Activated naive CD4-positive, alpha-beta T cell treated with anti-CD3 and anti-CD28 coated beads, Interleukin-2, amount 50 U/mL, for 24 hours (primary cell): ENCODE results near the gene CLTB.
A peak's percentile ranks its signal among the peaks of the same experiment; 100 is the strongest.

Source experiments
- H3K27ac Mint-ChIP-seq: one replicate; pipeline ENCODE4 v1.8.0; 2021; ENCODE audit warnings: mild to moderate bottlenecking, mixed read lengths
- H3K27me3 Mint-ChIP-seq: one replicate; pipeline ENCODE4 v1.8.0; 2021; ENCODE audit warnings: mixed read lengths
- H3K36me3 Mint-ChIP-seq: one replicate; pipeline ENCODE4 v1.8.0; 2021; ENCODE audit warnings: mixed read lengths
- H3K4me1 Mint-ChIP-seq: one replicate; pipeline ENCODE4 v1.8.0; 2021; ENCODE audit warnings: mixed read lengths
- H3K4me3 Mint-ChIP-seq: one replicate; pipeline ENCODE4 v1.8.0; 2021; ENCODE audit warnings: mild to moderate bottlenecking, mixed read lengths
- H3K9me3 Mint-ChIP-seq: one replicate; pipeline ENCODE4 v1.8.0; 2021; ENCODE audit warnings: mixed read lengths

Gene CLTB

GRCh38 chr5:176397736-176398420, 18.5 kb downstream of the CLTB start:
- Mint-ChIP-seq H3K27ac (peak overlapping the region; percentile 23), H3K4me3 (no peak overlapping the region), H3K9me3 (no peaks in the 10 kb centered on the region), H3K4me1 (no peaks in the 10 kb centered on the region), H3K36me3 (peaks cover 3% of the 10 kb centered on the region), H3K27me3 (no peaks in the 10 kb centered on the region)

- H3K4me1 Mint-ChIP-seq: no peaks in the 10 kb centered on the region
- H3K36me3 Mint-ChIP-seq: peaks cover 3% of the 10 kb centered on the region
- H3K27me3 Mint-ChIP-seq: no peaks in the 10 kb centered on the region
- no peaks in the 10 kb centered on the region for H3K9me3 Mint-ChIP-seq
- no peak overlapping the region for H3K4me3 Mint-ChIP-seq
- H3K27ac Mint-ChIP-seq: no peak overlapping the region
These were observed 20.0 kb downstream of the CLTB start for GRCh38 chr5:176396330-176396729.

GRCh38 chr5:176394881-176395675, 21.3 kb downstream of the CLTB start:
- H3K4me3 Mint-ChIP-seq: no peak overlapping the region
- no peaks in the 10 kb centered on the region for H3K4me1 Mint-ChIP-seq
- peaks cover 1% of the 10 kb centered on the region for H3K36me3 Mint-ChIP-seq
- no peaks in the 10 kb centered on the region for H3K27me3 Mint-ChIP-seq
- H3K9me3 Mint-ChIP-seq: no peaks in the 10 kb centered on the region
- no peak overlapping the region for H3K27ac Mint-ChIP-seq

- Mint-ChIP-seq H3K4me3 (no peak overlapping the region), H3K9me3 (no peaks in the 10 kb centered on the region), H3K27me3 (no peaks in the 10 kb centered on the region), H3K36me3 (peaks cover 1% of the 10 kb centered on the region), H3K27ac (no peak overlapping the region), H3K4me1 (peaks cover 4% of the 10 kb centered on the region)
These were observed 22.2 kb downstream of the CLTB start for GRCh38 chr5:176394096-176394495.

GRCh38 chr5:176392526-176392925, 23.8 kb downstream of the CLTB start:
- Mint-ChIP-seq H3K9me3 (no peaks in the 10 kb centered on the region), H3K27ac (no peak overlapping the region), H3K4me1 (peaks cover 4% of the 10 kb centered on the region), H3K27me3 (no peaks in the 10 kb centered on the region), H3K36me3 (peaks cover 8% of the 10 kb centered on the region), H3K4me3 (no peak overlapping the region)

GRCh38 chr5:176391999-176392398, 24.3 kb downstream of the CLTB start:
- Mint-ChIP-seq H3K4me3 (no peak overlapping the region), H3K4me1 (peaks cover 8% of the 10 kb centered on the region), H3K27ac (peak overlapping the region; percentile 52), H3K9me3 (no peaks in the 10 kb centered on the region), H3K27me3 (no peaks in the 10 kb centered on the region), H3K36me3 (peaks cover 12% of the 10 kb centered on the region)

GRCh38 chr5:176391479-176391878, 24.9 kb downstream of the CLTB start:
- no peaks in the 10 kb centered on the region for H3K27me3 Mint-ChIP-seq
- H3K36me3 Mint-ChIP-seq: peaks cover 17% of the 10 kb centered on the region
- H3K4me3 Mint-ChIP-seq: no peak overlapping the region
- no peaks in the 10 kb centered on the region for H3K9me3 Mint-ChIP-seq
- H3K27ac Mint-ChIP-seq: no peak overlapping the region
- peaks cover 14% of the 10 kb centered on the region for H3K4me1 Mint-ChIP-seq

- Mint-ChIP-seq H3K9me3 (no peaks in the 10 kb centered on the region), H3K27ac (peak overlapping the region; percentile 100), H3K4me3 (peak overlapping the region; percentile 100), H3K4me1 (peaks cover 28% of the 10 kb centered on the region), H3K36me3 (peaks cover 27% of the 10 kb centered on the region), H3K27me3 (no peaks in the 10 kb centered on the region)
These were observed 26.9 kb downstream of the CLTB start for GRCh38 chr5:176389135-176390123.

- Mint-ChIP-seq H3K9me3 (no peaks in the 10 kb centered on the region), H3K27me3 (no peaks in the 10 kb centered on the region), H3K4me3 (peak within 1 kb of the TSS; percentile 100), H3K36me3 (peaks cover 27% of the 10 kb centered on the region), H3K4me1 (peaks cover 32% of the 10 kb centered on the region), H3K27ac (peak within 1 kb of the TSS; percentile 100)
These were observed 27.8 kb downstream of the CLTB start, which contains the start of the genes HIGD2A and NOP16 for GRCh38 chr5:176388444-176389134. Gene HIGD2A, plus strand, starts transcription at chr5:176388751. Its CDS starts 69 bp downstream, at chr5:176388820. Gene NOP16, minus strand, starts transcription at chr5:176388598. Its CDS starts 59 bp downstream, at chr5:176388539.

- Mint-ChIP-seq H3K27ac (peak overlapping the region; percentile 100), H3K27me3 (no peaks in the 10 kb centered on the region), H3K9me3 (no peaks in the 10 kb centered on the region), H3K4me1 (peaks cover 32% of the 10 kb centered on the region), H3K4me3 (peak overlapping the region; percentile 100), H3K36me3 (peaks cover 27% of the 10 kb centered on the region)
These were observed 28.3 kb downstream of the CLTB start for GRCh38 chr5:176388003-176388443.

GRCh38 chr5:176387384-176387925, 28.9 kb downstream of the CLTB start:
- Mint-ChIP-seq H3K9me3 (no peaks in the 10 kb centered on the region), H3K4me1 (peaks cover 32% of the 10 kb centered on the region), H3K4me3 (peak overlapping the region; percentile 100), H3K36me3 (peaks cover 27% of the 10 kb centered on the region), H3K27ac (peak overlapping the region; percentile 100), H3K27me3 (no peaks in the 10 kb centered on the region)

GRCh38 chr5:176386491-176386890, 29.8 kb downstream of the CLTB start:
- no peaks in the 10 kb centered on the region for H3K27me3 Mint-ChIP-seq
- peak overlapping the region; percentile 100 for H3K4me3 Mint-ChIP-seq
- no peaks in the 10 kb centered on the region for H3K9me3 Mint-ChIP-seq
- H3K36me3 Mint-ChIP-seq: peaks cover 27% of the 10 kb centered on the region
- peak overlapping the region; percentile 17 for H3K27ac Mint-ChIP-seq
- H3K4me1 Mint-ChIP-seq: peaks cover 32% of the 10 kb centered on the region

- H3K36me3 Mint-ChIP-seq: peaks cover 27% of the 10 kb centered on the region
- H3K27ac Mint-ChIP-seq: peak overlapping the region; percentile 12
- H3K9me3 Mint-ChIP-seq: no peaks in the 10 kb centered on the region
- H3K27me3 Mint-ChIP-seq: no peaks in the 10 kb centered on the region
- peaks cover 34% of the 10 kb centered on the region for H3K4me1 Mint-ChIP-seq
- no peak overlapping the region for H3K4me3 Mint-ChIP-seq
These were observed 31.3 kb downstream of the CLTB start for GRCh38 chr5:176384991-176385390.

- peaks cover 31% of the 10 kb centered on the region for H3K36me3 Mint-ChIP-seq
- no peak overlapping the region for H3K4me3 Mint-ChIP-seq
- no peaks in the 10 kb centered on the region for H3K9me3 Mint-ChIP-seq
- no peaks in the 10 kb centered on the region for H3K27me3 Mint-ChIP-seq
- no peak overlapping the region for H3K27ac Mint-ChIP-seq
- peaks cover 34% of the 10 kb centered on the region for H3K4me1 Mint-ChIP-seq
These were observed 31.9 kb downstream of the CLTB start for GRCh38 chr5:176384366-176384930.
